SK-N-SH (cell line): ENCODE data around the gene BFSP2. TPM values are rescaled to one million over a fixed set of nuclear protein-coding genes. Genes with fewer than 3 reads are reported as not detected.

ENCODE experiments used
- CTCF ChIA-PET: fragments of 300-600, 350-600 bp; formaldehyde crosslinking; extraction: SDS; loops from one replicate; lab custom pipeline; 2021; lab: Yijun Ruan, JAX
- POLR2A ChIA-PET: fragments of 350-600 bp; sonication (Branson Sonifier 250); formaldehyde crosslinking; extraction: SDS; loops from one replicate; lab custom pipeline; 2020; ENCODE audit warnings: antibody characterized with exemption, inconsistent platforms; lab: Yijun Ruan, JAX
- DNase-seq: peaks from one replicate; pipeline ENCODE4 v3.0.0; 2012
- H2AFZ ChIP-seq: fragments of 200-600 bp; sonication (generic); 2 replicates; pipeline ENCODE4 v1.8.1; 2016; ENCODE audit warnings: antibody characterized with exemption, mild to moderate bottlenecking, low read depth
- H3F3A ChIP-seq: fragments of 200-600 bp; sonication (generic); replicated peaks from 2 replicates; pipeline ENCODE3; 2016; ENCODE audit warnings: antibody characterized with exemption, mild to moderate bottlenecking; ENCODE audit not compliant: insufficient read depth
- H3K27ac ChIP-seq, 2 experiments: fragments of 200-500 bp in 1 of 2; fragments of 200-600 bp in 1 of 2; sonication (Bioruptor generic) in 1 of 2; sonication (generic), shearing (Covaris generic) in 1 of 2; 2 replicates each; pipeline versions ENCODE4 v1.5.1 to v1.6.1; 2014 to 2016; ENCODE audit warnings: low read depth in 2 of 2, inconsistent platforms in 1 of 2, low read length in 1 of 2, mild to moderate bottlenecking in 1 of 2, mixed read lengths in 1 of 2
- H3K27me3 ChIP-seq: fragments of 200-600 bp; sonication (generic), shearing (Covaris generic); 2 replicates; pipeline ENCODE4 v1.6.1; 2016; ENCODE audit warnings: mixed run types; ENCODE audit not compliant: insufficient read depth
- H3K36me3 ChIP-seq, 2 experiments: fragments of 200-500 bp in 1 of 2; fragments of 200-600 bp in 1 of 2; sonication (Bioruptor generic) in 1 of 2; sonication (generic) in 1 of 2; replicated peaks in 1 of 2; 2 replicates each; pipeline versions ENCODE3 to v1.5.1; 2014 to 2016; ENCODE audit warnings: low read length in 1 of 2, mild to moderate bottlenecking in 1 of 2; ENCODE audit not compliant: insufficient read depth in 2 of 2, control insufficient read depth in 1 of 2
- H3K4me1 ChIP-seq, 2 experiments: fragments of 200-500 bp in 1 of 2; fragments of 200-600 bp in 1 of 2; sonication (Bioruptor generic) in 1 of 2; sonication (generic), shearing (Covaris generic) in 1 of 2; 2 replicates each; pipeline versions ENCODE4 v1.5.1 to v1.6.1; 2014 to 2016; ENCODE audit warnings: low read depth in 1 of 2, low read length in 1 of 2, mixed run types in 1 of 2; ENCODE audit not compliant: insufficient read depth in 2 of 2, control insufficient read depth in 1 of 2
- H3K4me2 ChIP-seq: fragments of 200-600 bp; sonication (generic), shearing (Covaris generic); 2 replicates; pipeline ENCODE4 v1.6.1; 2017; ENCODE audit warnings: mixed run types
- H3K4me3 ChIP-seq, 2 experiments: fragments of 200-500 bp in 1 of 2; fragments of 200-600 bp in 1 of 2; sonication (Bioruptor generic) in 1 of 2; sonication (generic), shearing (Covaris generic) in 1 of 2; 2 replicates each; pipeline versions ENCODE4 v1.5.1 to v1.8.1; 2014 to 2016; ENCODE audit warnings: low read depth in 2 of 2, inconsistent platforms in 1 of 2, low read length in 1 of 2, mild to moderate bottlenecking in 1 of 2, mixed read lengths in 1 of 2, moderate library complexity in 1 of 2
- H3K79me2 ChIP-seq: fragments of 200-600 bp; sonication (generic); 2 replicates; pipeline ENCODE4 v1.8.1; 2017; ENCODE audit warnings: mild to moderate bottlenecking; ENCODE audit not compliant: insufficient read depth
- H3K9ac ChIP-seq: fragments of 200-600 bp; sonication (generic); 2 replicates; pipeline ENCODE4 v1.6.1; 2017; ENCODE audit warnings: mixed run types
- H3K9me2 ChIP-seq: fragments of 200-600 bp; sonication (generic); 2 replicates; pipeline ENCODE4 v1.6.1; 2017; ENCODE audit warnings: mixed run types
- H3K9me3 ChIP-seq: fragments of 200-600 bp; sonication (generic); 2 replicates; pipeline ENCODE4 v1.6.1; 2017; ENCODE audit warnings: mixed run types, mild to moderate bottlenecking, moderate library complexity
- H4K20me1 ChIP-seq: fragments of 200-600 bp; sonication (generic); 2 replicates; pipeline ENCODE4 v1.6.1; 2017; ENCODE audit warnings: mild to moderate bottlenecking, mixed run types; ENCODE audit not compliant: insufficient read depth
- CHD2 ChIP-seq: fragments of 150-350 bp; IDR thresholded peaks from 2 replicates; pipeline ENCODE4 v1.6.1; 2018; ENCODE audit warnings: low read length; ENCODE audit not compliant: partially characterized antibody
- ELF1 ChIP-seq: IDR thresholded peaks from 2 replicates; pipeline ENCODE4 v1.4.0; 2012
- EZH2phosphoT487 ChIP-seq: fragments of 200-600 bp; sonication (generic); IDR thresholded peaks from 2 replicates; pipeline ENCODE4 v1.6.1; 2017; ENCODE audit warnings: low read depth, mixed run types, mild to moderate bottlenecking, antibody characterized with exemption, moderate library complexity, borderline replicate concordance
- FOXJ3 ChIP-seq: sonication (generic); formaldehyde crosslinking; IDR thresholded peaks from 2 replicates; pipeline ENCODE4 v1.5.1; 2020; ENCODE audit warnings: mild to moderate bottlenecking, missing genetic modification reagents
- FOXM1 ChIP-seq: IDR thresholded peaks from 2 replicates; pipeline ENCODE4 v1.4.0; 2012; ENCODE audit warnings: low read depth, mild to moderate bottlenecking
- GABPA ChIP-seq: IDR thresholded peaks from 2 replicates; pipeline ENCODE4 v1.4.0; 2012; ENCODE audit warnings: low read depth, mild to moderate bottlenecking
- GATA2 ChIP-seq: sonication (generic); formaldehyde crosslinking; IDR thresholded peaks from 2 replicates; pipeline ENCODE4 v1.5.0; 2020; ENCODE audit warnings: mild to moderate bottlenecking, missing genetic modification reagents
- JUND ChIP-seq: IDR thresholded peaks from 2 replicates; pipeline ENCODE4 v1.4.0; 2012
- MAX ChIP-seq: IDR thresholded peaks from 2 replicates; pipeline ENCODE4 v1.4.0; 2012; ENCODE audit warnings: low read depth
- POLR2AphosphoS5 ChIP-seq: IDR thresholded peaks from 2 replicates; pipeline ENCODE4 v1.6.1; 2012; ENCODE audit warnings: low read depth, low read length
- RCOR1 ChIP-seq: fragments of 150-350 bp; IDR thresholded peaks from 2 replicates; pipeline ENCODE4 v1.6.1; 2017; ENCODE audit warnings: antibody characterized with exemption, low read length
- SMC3 ChIP-seq: IDR thresholded peaks from 2 replicates; pipeline ENCODE4 v1.6.1; 2012; ENCODE audit warnings: low read depth, low read length, improper control_type of control experiment
- TCF12 ChIP-seq: IDR thresholded peaks from 2 replicates; pipeline ENCODE4 v1.4.0; 2012
- YY1 ChIP-seq: IDR thresholded peaks from 2 replicates; pipeline ENCODE4 v1.4.0; 2012; ENCODE audit warnings: low read depth, mild to moderate bottlenecking
- WGBS: methylation state at CpG from one replicate; pipeline ENCODE4 v1.1.6; 2017; ENCODE audit warnings: low lambda C conversion rate; 5-methylcytosine and 5-hydroxymethylcytosine counted together
- polyA plus RNA-seq, 3 experiments: library from polyadenylated mRNA; depleted of rRNA; stranded (reverse); fragments of >200 nt; gene quantifications; 2 replicates each; pipeline ENCODE4 v1.2.3, GENCODE V29; 2012
- TF ChIP-seq, protein P1 (sequence below): IDR thresholded peaks from 2 replicates; pipeline ENCODE4; 2012
- TF ChIP-seq, protein P2 (sequence below): fragments of 150-350 bp; IDR thresholded peaks from 2 replicates; pipeline ENCODE4 v1.6.1; 2016; ENCODE audit warnings: mild to moderate bottlenecking, low read depth, low read length
- TF ChIP-seq, protein P3 (sequence below): fragments of 150-350 bp; IDR thresholded peaks from 2 replicates; pipeline ENCODE4 v1.6.1; 2017; ENCODE audit warnings: antibody characterized with exemption, low read length, low read depth, borderline replicate concordance
- TF ChIP-seq, protein P4 (sequence below): fragments of 200-600 bp; sonication (generic); IDR thresholded peaks from 2 replicates; pipeline ENCODE4 v1.6.1; 2017; ENCODE audit warnings: antibody characterized with exemption, mild to moderate bottlenecking, moderate library complexity
- TF ChIP-seq, protein P5 (sequence below): IDR thresholded peaks from 2 replicates; pipeline ENCODE4 v1.4.0; 2012; ENCODE audit warnings: low read depth, borderline replicate concordance

BFSP2 gene
- polyA plus RNA-seq, 1 of the 3 experiments (the other 2 are of a cell fraction): not detected

DNA sequence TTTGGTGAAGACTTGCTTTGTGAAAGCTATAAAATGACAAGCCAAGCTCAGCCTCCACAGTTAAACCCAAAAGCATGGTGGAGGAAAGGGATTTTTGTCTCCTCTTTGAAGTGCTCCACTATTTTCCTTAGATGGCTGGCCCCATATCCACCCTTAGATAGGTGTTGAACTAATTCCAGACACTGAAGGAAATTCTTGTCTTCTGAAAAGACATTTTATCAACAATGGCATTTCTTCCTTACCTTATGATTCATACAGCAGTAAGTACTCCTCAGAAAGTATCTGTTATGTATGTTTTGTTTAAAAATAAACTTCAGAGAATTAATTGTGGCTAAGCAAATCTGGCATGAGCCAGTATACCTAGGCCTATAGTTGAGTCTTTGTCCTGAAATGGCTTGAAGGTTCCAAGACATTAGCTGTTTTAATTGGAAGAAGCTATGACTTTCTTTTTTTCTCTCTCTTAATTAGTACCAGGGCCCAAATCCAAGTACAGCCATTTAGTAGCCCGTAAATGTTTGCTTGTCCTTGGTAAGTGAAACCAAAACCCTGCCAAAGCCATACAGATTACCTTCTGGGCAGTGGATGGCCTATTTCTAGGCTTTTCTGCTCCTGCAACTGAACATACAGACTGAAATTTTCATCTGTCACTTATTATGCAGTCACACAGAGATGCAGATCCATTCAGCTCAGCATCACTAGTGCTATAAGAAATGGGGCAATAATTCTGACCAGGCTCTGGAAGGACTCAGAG is 5.1 kb upstream of the BFSP2 start:
- Histone ChIP-seq H2AFZ (no peak overlapping the region), H3K9me3 (no peaks in the 10 kb centered on the region), H3K9me2 (no peaks in the 10 kb centered on the region), H3K79me2 (no peaks in the 10 kb centered on the region), H3K4me3 (no peak overlapping the region), H3K36me3 (peaks cover 0 to 2% of the 10 kb centered on the region in 2 experiments), H3F3A (peaks cover 4% of the 10 kb centered on the region), H3K27me3 (no peaks in the 10 kb centered on the region), H3K9ac (no peak overlapping the region), H3K4me2 (no peak overlapping the region), H3K4me1 (peaks cover 3 to 5% of the 10 kb centered on the region in 2 experiments; a peak in 2 of 4 replicates), H4K20me1 (no peaks in the 10 kb centered on the region), H3K27ac (no peak overlapping the region)
- CTCF ChIA-PET: interaction anchor here (2.0 to 4.2 kb wide), 2 partner anchors 10 to 29 kb away, joined by 9 to 15 read pairs; no protein-coding TSS in a partner anchor
- TF ChIP-seq MAX (no peak), RCOR1 (no peak), TCF12 (no peak), YY1 (no peak)
- TF ChIP-seq, protein P1, sequence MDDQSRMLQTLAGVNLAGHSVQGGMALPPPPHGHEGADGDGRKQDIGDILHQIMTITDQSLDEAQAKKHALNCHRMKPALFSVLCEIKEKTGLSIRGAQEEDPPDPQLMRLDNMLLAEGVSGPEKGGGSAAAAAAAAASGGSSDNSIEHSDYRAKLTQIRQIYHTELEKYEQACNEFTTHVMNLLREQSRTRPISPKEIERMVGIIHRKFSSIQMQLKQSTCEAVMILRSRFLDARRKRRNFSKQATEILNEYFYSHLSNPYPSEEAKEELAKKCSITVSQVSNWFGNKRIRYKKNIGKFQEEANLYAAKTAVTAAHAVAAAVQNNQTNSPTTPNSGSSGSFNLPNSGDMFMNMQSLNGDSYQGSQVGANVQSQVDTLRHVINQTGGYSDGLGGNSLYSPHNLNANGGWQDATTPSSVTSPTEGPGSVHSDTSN: no peak
- TF ChIP-seq, protein P2, sequence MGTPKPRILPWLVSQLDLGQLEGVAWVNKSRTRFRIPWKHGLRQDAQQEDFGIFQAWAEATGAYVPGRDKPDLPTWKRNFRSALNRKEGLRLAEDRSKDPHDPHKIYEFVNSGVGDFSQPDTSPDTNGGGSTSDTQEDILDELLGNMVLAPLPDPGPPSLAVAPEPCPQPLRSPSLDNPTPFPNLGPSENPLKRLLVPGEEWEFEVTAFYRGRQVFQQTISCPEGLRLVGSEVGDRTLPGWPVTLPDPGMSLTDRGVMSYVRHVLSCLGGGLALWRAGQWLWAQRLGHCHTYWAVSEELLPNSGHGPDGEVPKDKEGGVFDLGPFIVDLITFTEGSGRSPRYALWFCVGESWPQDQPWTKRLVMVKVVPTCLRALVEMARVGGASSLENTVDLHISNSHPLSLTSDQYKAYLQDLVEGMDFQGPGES: no peak
- POLR2A ChIA-PET: no interaction called here
- DNase-seq: no peak
- 61% methylated on average over 1 of the region's 1 CpG for WGBS

GRCh38 chr3:133396906-133397305 is 3.0 kb upstream of the BFSP2 start:
- POLR2A ChIA-PET: no interaction called here
- H3K9me2 ChIP-seq: no peaks in the 10 kb centered on the region
- no peaks in the 10 kb centered on the region for H3K9me3 ChIP-seq
- peaks cover 5 to 20% of the 10 kb centered on the region in 2 experiments; a peak in 3 of 4 replicates for H3K4me1 ChIP-seq
- H3K79me2 ChIP-seq: no peaks in the 10 kb centered on the region
- CTCF ChIA-PET: interaction anchor here (1.2 to 1.5 kb wide), 3 partner anchors 27 to 666 kb away, joined by 3 read pairs; no protein-coding TSS in a partner anchor
- H3K27ac ChIP-seq: no peak overlapping the region
- no peak overlapping the region for H3K4me3 ChIP-seq
- no peaks in the 10 kb centered on the region for H3K27me3 ChIP-seq
- no peak overlapping the region for H2AFZ ChIP-seq
- H3K36me3 ChIP-seq: no peaks in the 10 kb centered on the region
- DNase-seq: no peak
- no peaks in the 10 kb centered on the region for H4K20me1 ChIP-seq
- peaks cover 4% of the 10 kb centered on the region for H3F3A ChIP-seq
- H3K4me2 ChIP-seq: no peak overlapping the region
- H3K9ac ChIP-seq: no peak overlapping the region
- 72% methylated on average over 10 of the region's 10 CpGs for WGBS
- no peak for TF ChIP-seq FOXJ3 (CRISPR knock-in tag)
- TF ChIP-seq JUND: no peak
- TF ChIP-seq, protein P1: no peak
- TF ChIP-seq, protein P3, sequence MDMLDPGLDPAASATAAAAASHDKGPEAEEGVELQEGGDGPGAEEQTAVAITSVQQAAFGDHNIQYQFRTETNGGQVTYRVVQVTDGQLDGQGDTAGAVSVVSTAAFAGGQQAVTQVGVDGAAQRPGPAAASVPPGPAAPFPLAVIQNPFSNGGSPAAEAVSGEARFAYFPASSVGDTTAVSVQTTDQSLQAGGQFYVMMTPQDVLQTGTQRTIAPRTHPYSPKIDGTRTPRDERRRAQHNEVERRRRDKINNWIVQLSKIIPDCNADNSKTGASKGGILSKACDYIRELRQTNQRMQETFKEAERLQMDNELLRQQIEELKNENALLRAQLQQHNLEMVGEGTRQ: no peak
- TF ChIP-seq, protein P4, sequence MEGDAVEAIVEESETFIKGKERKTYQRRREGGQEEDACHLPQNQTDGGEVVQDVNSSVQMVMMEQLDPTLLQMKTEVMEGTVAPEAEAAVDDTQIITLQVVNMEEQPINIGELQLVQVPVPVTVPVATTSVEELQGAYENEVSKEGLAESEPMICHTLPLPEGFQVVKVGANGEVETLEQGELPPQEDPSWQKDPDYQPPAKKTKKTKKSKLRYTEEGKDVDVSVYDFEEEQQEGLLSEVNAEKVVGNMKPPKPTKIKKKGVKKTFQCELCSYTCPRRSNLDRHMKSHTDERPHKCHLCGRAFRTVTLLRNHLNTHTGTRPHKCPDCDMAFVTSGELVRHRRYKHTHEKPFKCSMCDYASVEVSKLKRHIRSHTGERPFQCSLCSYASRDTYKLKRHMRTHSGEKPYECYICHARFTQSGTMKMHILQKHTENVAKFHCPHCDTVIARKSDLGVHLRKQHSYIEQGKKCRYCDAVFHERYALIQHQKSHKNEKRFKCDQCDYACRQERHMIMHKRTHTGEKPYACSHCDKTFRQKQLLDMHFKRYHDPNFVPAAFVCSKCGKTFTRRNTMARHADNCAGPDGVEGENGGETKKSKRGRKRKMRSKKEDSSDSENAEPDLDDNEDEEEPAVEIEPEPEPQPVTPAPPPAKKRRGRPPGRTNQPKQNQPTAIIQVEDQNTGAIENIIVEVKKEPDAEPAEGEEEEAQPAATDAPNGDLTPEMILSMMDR: no peak
- TF ChIP-seq GATA2 (CRISPR knock-in tag): no peak
- TF ChIP-seq POLR2AphosphoS5: no peak
- no peak for TF ChIP-seq CHD2
- TF ChIP-seq ELF1: no peak
- no peak for TF ChIP-seq TCF12
- no peak for TF ChIP-seq EZH2phosphoT487
- TF ChIP-seq, protein P5, sequence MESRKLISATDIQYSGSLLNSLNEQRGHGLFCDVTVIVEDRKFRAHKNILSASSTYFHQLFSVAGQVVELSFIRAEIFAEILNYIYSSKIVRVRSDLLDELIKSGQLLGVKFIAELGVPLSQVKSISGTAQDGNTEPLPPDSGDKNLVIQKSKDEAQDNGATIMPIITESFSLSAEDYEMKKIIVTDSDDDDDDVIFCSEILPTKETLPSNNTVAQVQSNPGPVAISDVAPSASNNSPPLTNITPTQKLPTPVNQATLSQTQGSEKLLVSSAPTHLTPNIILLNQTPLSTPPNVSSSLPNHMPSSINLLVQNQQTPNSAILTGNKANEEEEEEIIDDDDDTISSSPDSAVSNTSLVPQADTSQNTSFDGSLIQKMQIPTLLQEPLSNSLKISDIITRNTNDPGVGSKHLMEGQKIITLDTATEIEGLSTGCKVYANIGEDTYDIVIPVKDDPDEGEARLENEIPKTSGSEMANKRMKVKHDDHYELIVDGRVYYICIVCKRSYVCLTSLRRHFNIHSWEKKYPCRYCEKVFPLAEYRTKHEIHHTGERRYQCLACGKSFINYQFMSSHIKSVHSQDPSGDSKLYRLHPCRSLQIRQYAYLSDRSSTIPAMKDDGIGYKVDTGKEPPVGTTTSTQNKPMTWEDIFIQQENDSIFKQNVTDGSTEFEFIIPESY: no peak
- no peak for TF ChIP-seq SMC3
- TF ChIP-seq GABPA: no peak
- no peak for TF ChIP-seq FOXM1
